Glutamatergic neuron (in vitro differentiated cells): ENCODE measurements around the gene COPB1. TPM values are rescaled to one million over a fixed set of nuclear protein-coding genes. Genes with fewer than 3 reads are reported as not detected.

Experiments
- DNase-seq: peaks from one replicate; pipeline ENCODE4 v3.0.0; 2022
- H3K27ac Mint-ChIP-seq: one replicate; pipeline ENCODE4 v1.8.0; 2020; ENCODE audit warnings: mild to moderate bottlenecking, mixed read lengths, inconsistent platforms; ENCODE audit not compliant: unreplicated experiment
- H3K27me3 Mint-ChIP-seq: one replicate; pipeline ENCODE4 v1.8.0; 2020; ENCODE audit warnings: mild to moderate bottlenecking, moderate library complexity, mixed read lengths, inconsistent platforms; ENCODE audit not compliant: unreplicated experiment
- H3K36me3 Mint-ChIP-seq: one replicate; pipeline ENCODE4 v1.8.0; 2020; ENCODE audit warnings: mild to moderate bottlenecking, mixed read lengths, inconsistent platforms; ENCODE audit not compliant: unreplicated experiment
- H3K4me1 Mint-ChIP-seq: one replicate; pipeline ENCODE4 v1.8.0; 2020; ENCODE audit warnings: mild to moderate bottlenecking, low read depth, mixed read lengths, inconsistent platforms; ENCODE audit not compliant: unreplicated experiment
- H3K4me3 Mint-ChIP-seq: one replicate; pipeline ENCODE4 v1.8.0; 2020; ENCODE audit warnings: mild to moderate bottlenecking, mixed read lengths, inconsistent platforms; ENCODE audit not compliant: unreplicated experiment
- H3K9me3 Mint-ChIP-seq: one replicate; pipeline ENCODE4 v1.8.0; 2020; ENCODE audit warnings: mild to moderate bottlenecking, moderate library complexity, mixed read lengths, inconsistent platforms; ENCODE audit not compliant: unreplicated experiment
- long read RNA-seq: library from polyadenylated mRNA; unstranded; transcript quantifications from one replicate; pipeline ENCODE4 v2.0.0, GENCODE V29; 2020; ENCODE audit not compliant: unreplicated experiment
- total RNA-seq: library from RNA; stranded (reverse); fragmentation: NEBNext Ultra II Directional; extraction: Animal tissue kit (Norgen Biotek cat#: 25700); gene quantifications from one replicate; pipeline ENCODE4 v1.2.1, GENCODE V29; 2021; ENCODE audit not compliant: unreplicated experiment
- TF ChIP-seq, protein P1 (sequence below): fragments of 200-600 bp; sonication (generic); IDR thresholded peaks from one replicate; pipeline ENCODE4 v1.5.0; 2021; ENCODE audit not compliant: partially characterized antibody, unreplicated experiment

The COPB1 gene, protein sequence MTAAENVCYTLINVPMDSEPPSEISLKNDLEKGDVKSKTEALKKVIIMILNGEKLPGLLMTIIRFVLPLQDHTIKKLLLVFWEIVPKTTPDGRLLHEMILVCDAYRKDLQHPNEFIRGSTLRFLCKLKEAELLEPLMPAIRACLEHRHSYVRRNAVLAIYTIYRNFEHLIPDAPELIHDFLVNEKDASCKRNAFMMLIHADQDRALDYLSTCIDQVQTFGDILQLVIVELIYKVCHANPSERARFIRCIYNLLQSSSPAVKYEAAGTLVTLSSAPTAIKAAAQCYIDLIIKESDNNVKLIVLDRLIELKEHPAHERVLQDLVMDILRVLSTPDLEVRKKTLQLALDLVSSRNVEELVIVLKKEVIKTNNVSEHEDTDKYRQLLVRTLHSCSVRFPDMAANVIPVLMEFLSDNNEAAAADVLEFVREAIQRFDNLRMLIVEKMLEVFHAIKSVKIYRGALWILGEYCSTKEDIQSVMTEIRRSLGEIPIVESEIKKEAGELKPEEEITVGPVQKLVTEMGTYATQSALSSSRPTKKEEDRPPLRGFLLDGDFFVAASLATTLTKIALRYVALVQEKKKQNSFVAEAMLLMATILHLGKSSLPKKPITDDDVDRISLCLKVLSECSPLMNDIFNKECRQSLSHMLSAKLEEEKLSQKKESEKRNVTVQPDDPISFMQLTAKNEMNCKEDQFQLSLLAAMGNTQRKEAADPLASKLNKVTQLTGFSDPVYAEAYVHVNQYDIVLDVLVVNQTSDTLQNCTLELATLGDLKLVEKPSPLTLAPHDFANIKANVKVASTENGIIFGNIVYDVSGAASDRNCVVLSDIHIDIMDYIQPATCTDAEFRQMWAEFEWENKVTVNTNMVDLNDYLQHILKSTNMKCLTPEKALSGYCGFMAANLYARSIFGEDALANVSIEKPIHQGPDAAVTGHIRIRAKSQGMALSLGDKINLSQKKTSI
- total RNA-seq, result 99.4 TPM
- long read RNA-seq, transcript COPB1-202 (22 exons, 3,382 nt), result major isoform, 7 of 27 reads
- long read RNA-seq, transcript COPB1-201 (22 exons, 3,481 nt), result minor isoform, 5 of 27 reads
- long read RNA-seq, partial matches to known transcripts, result 7 of 27 reads
- long read RNA-seq, other reads (novel, unspliced or antisense), result 8 of 27 reads

- peak within 1 kb of the TSS; percentile 96 for H3K4me3 Mint-ChIP-seq
- peaks cover 7% of the 10 kb centered on the region for H3K4me1 Mint-ChIP-seq
- DNase-seq, result peak; percentile 92
- H3K36me3 Mint-ChIP-seq, result peaks cover 5% of the 10 kb centered on the region
- H3K9me3 Mint-ChIP-seq, result peaks cover 2% of the 10 kb centered on the region
- peaks cover 4% of the 10 kb centered on the region for H3K27me3 Mint-ChIP-seq
- TF ChIP-seq, protein P1, sequence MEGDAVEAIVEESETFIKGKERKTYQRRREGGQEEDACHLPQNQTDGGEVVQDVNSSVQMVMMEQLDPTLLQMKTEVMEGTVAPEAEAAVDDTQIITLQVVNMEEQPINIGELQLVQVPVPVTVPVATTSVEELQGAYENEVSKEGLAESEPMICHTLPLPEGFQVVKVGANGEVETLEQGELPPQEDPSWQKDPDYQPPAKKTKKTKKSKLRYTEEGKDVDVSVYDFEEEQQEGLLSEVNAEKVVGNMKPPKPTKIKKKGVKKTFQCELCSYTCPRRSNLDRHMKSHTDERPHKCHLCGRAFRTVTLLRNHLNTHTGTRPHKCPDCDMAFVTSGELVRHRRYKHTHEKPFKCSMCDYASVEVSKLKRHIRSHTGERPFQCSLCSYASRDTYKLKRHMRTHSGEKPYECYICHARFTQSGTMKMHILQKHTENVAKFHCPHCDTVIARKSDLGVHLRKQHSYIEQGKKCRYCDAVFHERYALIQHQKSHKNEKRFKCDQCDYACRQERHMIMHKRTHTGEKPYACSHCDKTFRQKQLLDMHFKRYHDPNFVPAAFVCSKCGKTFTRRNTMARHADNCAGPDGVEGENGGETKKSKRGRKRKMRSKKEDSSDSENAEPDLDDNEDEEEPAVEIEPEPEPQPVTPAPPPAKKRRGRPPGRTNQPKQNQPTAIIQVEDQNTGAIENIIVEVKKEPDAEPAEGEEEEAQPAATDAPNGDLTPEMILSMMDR, result no peak
- peak within 1 kb of the TSS; percentile 93 for H3K27ac Mint-ChIP-seq
These were observed at the start of gene COPB1 for GRCh38 chr11:14499560-14500180. COPB1 (minus strand) TSS chr11:14499811; CDS start chr11:14498928, 883 bp downstream.

- H3K4me3 Mint-ChIP-seq, result no peak overlapping the region
- no peaks in the 10 kb centered on the region for H3K36me3 Mint-ChIP-seq
- no peak for DNase-seq
- no peaks in the 10 kb centered on the region for H3K9me3 Mint-ChIP-seq
- H3K27me3 Mint-ChIP-seq, result no peaks in the 10 kb centered on the region
- peaks cover 7% of the 10 kb centered on the region for H3K4me1 Mint-ChIP-seq
- no peak overlapping the region for H3K27ac Mint-ChIP-seq
- TF ChIP-seq, protein P1, result no peak
These were observed 47.8 kb upstream of the COPB1 start for GRCh38 chr11:14547440-14547839.

DNA sequence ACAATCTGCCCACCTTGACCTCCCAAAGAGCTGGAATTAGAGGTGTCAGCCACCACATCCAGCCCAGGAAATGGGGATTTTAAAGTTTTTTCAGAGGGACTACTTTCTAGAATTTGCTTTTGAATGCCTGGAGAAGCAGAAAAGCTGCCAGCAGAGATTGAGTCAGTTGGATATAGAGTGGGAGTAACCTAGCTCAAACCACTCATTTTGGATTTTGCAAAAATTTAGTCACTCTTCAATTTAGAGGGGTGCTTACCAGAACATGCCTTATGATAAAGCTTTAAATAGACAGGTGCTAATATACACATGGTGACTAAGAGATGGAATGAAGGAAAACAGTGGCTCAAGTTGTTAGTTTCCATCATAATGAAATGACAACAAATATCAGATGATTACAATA, 47.1 kb upstream of the COPB1 start:
- Mint-ChIP-seq H3K27ac (no peak overlapping the region), H3K9me3 (no peaks in the 10 kb centered on the region), H3K4me1 (peaks cover 7% of the 10 kb centered on the region), H3K27me3 (no peaks in the 10 kb centered on the region), H3K36me3 (no peaks in the 10 kb centered on the region), H3K4me3 (no peak overlapping the region)
- no peak for DNase-seq
- TF ChIP-seq, protein P1, result no peak

DNA sequence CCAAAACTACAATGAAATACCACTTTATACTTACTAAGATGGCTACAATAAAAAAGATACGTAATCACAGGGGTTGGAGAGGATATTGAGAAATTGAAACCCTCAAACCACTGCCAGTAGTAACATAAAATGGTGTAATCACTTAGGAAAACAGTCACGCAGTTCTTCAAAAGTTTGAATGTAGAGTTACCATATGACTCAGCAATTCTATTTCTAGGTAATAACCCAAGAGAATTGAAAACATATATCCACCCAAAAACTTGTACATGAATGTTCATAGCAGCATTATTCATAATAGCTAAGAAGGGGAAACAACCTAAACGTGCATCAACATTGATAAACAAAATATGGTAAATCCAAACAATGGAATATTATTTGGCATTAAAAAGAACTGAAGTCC, 45.0 kb upstream of the COPB1 start:
- no peak overlapping the region for H3K27ac Mint-ChIP-seq
- no peaks in the 10 kb centered on the region for H3K27me3 Mint-ChIP-seq
- DNase-seq, result no peak
- H3K9me3 Mint-ChIP-seq, result no peaks in the 10 kb centered on the region
- no peaks in the 10 kb centered on the region for H3K36me3 Mint-ChIP-seq
- TF ChIP-seq, protein P1, result no peak
- no peak overlapping the region for H3K4me3 Mint-ChIP-seq
- H3K4me1 Mint-ChIP-seq, result peaks cover 16% of the 10 kb centered on the region
